ENCODE measurements around the gene BTF3. TPM values are rescaled to one million over a fixed set of nuclear protein-coding genes. Genes with fewer than 3 reads are reported as not detected.

The BTF3 gene
- total and polyA plus RNA-seq, 11 donors: 336 to 824 (median 407) TPM

- no peak for TF ChIP-seq CTCF (IDR thresholded peaks at IDR 0.05)
- TF ChIP-seq POLR2A (IDR thresholded peaks at IDR 0.05): no peak
- Histone ChIP-seq H3K4me3 (no peak overlapping the region), H3K27ac (no peak overlapping the region), H3K27me3 (peaks cover 0 to 9% (median 0%) of the 10 kb centered on the region in 9 donors), H3K4me1 (no peaks in the 10 kb centered on the region), H3K36me3 (no peaks in the 10 kb centered on the region), H3K9me3 (no peaks in the 10 kb centered on the region)
- no peak for ATAC-seq
- DNase-seq: no peak
- intact Hi-C loops (cut with DNase I): no loop called here
- WGBS, 4 donors: 77 to 85% (median 81%) methylated on average over 3 of the region's 3 CpGs
These were observed 27.5 kb downstream of the BTF3 start for GRCh38 chr5:73525606-73526203.

- H3K36me3 ChIP-seq: no peaks in the 10 kb centered on the region
- no peaks in the 10 kb centered on the region for H3K4me1 ChIP-seq
- H3K9me3 ChIP-seq: no peaks in the 10 kb centered on the region
- ATAC-seq (no peak), DNase-seq (no peak)
- H3K4me3 ChIP-seq: no peak overlapping the region
- WGBS, 4 donors: 41 to 62% (median 50%) methylated on average over 3 of the region's 3 CpGs
- intact Hi-C loops (cut with DNase I): no loop called here
- H3K27me3 ChIP-seq: peaks cover 0 to 14% (median 0%) of the 10 kb centered on the region in 9 donors
- TF ChIP-seq POLR2A (IDR thresholded peaks at IDR 0.05) (no peak), CTCF (IDR thresholded peaks at IDR 0.05) (no peak)
- H3K27ac ChIP-seq: no peak overlapping the region
These were observed 30.0 kb downstream of the BTF3 start for GRCh38 chr5:73528248-73528647.

GRCh38 chr5:73529081-73529480, 30.8 kb downstream of the BTF3 start:
- no peaks in the 10 kb centered on the region for H3K36me3 ChIP-seq
- no peaks in the 10 kb centered on the region for H3K4me1 ChIP-seq
- ATAC-seq: no peak
- peaks cover 0 to 14% (median 0%) of the 10 kb centered on the region in 9 donors for H3K27me3 ChIP-seq
- no peak overlapping the region for H3K27ac ChIP-seq
- no peaks in the 10 kb centered on the region for H3K9me3 ChIP-seq
- H3K4me3 ChIP-seq: no peak overlapping the region
- no peak for TF ChIP-seq POLR2A (IDR thresholded peaks at IDR 0.05)
- no peak for TF ChIP-seq CTCF (IDR thresholded peaks at IDR 0.05)
- 86 to 92% (median 87%) methylated on average over 1 of the region's 1 CpG for WGBS, 4 donors
- no peak for DNase-seq
- intact Hi-C loops (cut with DNase I): no loop called here

GRCh38 chr5:73531356-73531755, 33.1 kb downstream of the BTF3 start:
- H3K27me3 ChIP-seq: peaks cover 0 to 15% (median 0%) of the 10 kb centered on the region in 9 donors
- H3K36me3 ChIP-seq: no peaks in the 10 kb centered on the region
- no peak overlapping the region for H3K4me3 ChIP-seq
- DNase-seq: no peak
- no peaks in the 10 kb centered on the region for H3K9me3 ChIP-seq
- no peak for TF ChIP-seq POLR2A (IDR thresholded peaks at IDR 0.05)
- TF ChIP-seq CTCF (IDR thresholded peaks at IDR 0.05): no peak
- H3K27ac ChIP-seq: no peak overlapping the region
- 85 to 94% (median 90%) methylated on average over 1 of the region's 1 CpG for WGBS, 4 donors
- intact Hi-C loops (cut with DNase I): loop anchor here in 4 of 10 donors (10.0 kb wide), 1 partner anchor 447 kb away; no protein-coding TSS in a partner anchor
- ATAC-seq: no peak
- no peaks in the 10 kb centered on the region for H3K4me1 ChIP-seq
